Erythroblast (primary cell): ENCODE data around the gene KCNG4.

Experiments used
- DNase-seq, 2 experiments: peaks; one replicate each; lab custom pipeline; 2025; lab: John Stamatoyannopoulos, UW
- GATA1 ChIP-seq: IDR thresholded peaks from 2 replicates; pipeline ENCODE4 v1.6.1; 2011; ENCODE audit warnings: low read depth, mild to moderate bottlenecking, control low read depth, low read length, moderate library complexity
- POLR2A ChIP-seq: IDR thresholded peaks from 2 replicates; pipeline ENCODE4 v1.6.1; 2011; ENCODE audit warnings: mild to moderate bottlenecking, low read length

KCNG4 gene

DNA sequence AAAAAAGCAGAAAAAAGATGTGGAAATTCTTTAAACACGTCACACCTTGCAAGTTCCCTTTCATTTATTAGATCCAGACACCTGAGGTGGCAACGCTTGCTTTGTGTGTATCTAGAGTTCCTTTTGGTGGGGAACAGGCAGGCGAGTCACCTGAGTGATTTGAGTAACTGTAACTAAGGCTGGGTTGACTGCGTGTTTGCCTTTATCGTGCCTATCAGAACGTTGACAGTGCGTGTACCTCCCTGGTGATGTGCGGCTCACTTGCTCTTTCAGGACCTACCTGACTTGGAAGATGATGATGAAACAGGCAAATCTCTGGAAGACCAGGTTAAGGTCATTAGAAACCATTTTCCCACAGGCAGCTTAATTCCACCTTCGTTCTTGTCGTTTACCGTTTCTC is 65.4 kb downstream of the KCNG4 start:
- TF ChIP-seq POLR2A, result no peak
- TF ChIP-seq GATA1, result no peak
- no peak for DNase-seq

DNA sequence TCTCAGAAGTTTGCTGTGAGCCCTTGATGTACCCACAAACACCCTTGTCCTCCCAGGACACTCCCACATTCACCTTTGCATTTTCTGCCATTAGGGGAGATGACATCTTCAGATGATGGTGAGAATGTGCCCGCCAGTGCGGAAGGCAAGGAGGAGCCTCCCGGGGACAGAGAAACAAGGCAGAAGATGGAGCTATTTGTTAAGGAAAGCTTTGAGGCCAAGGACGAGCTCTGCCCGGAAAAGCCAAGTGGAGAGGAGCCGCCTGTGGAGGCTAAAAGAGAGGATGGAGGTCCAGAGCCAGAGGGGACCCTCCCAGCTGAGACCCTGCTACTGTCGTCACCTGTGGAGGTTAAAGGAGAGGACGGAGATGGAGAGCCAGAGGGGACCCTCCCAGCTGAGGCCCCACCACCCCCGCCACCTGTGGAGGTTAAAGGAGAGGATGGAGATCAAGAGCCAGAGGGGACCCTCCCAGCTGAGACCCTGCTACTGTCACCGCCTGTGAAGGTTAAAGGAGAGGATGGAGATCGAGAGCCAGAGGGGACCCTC is 70.0 kb downstream of the KCNG4 start:
- no peak for TF ChIP-seq POLR2A
- DNase-seq, result no peak
